Mesenchymal stem cell (in vitro differentiated cells and primary cell): ENCODE data around the gene SUGP1.

ENCODE experiments used
- DNase-seq: peaks from one replicate; pipeline ENCODE4 v3.0.0-alpha.2; 2013
- H2AFZ ChIP-seq: one replicate; pipeline ENCODE4 v1.6.1; 2013; ENCODE audit warnings: low read depth, mild to moderate bottlenecking, control low read depth, inconsistent platforms, low read length, moderate library complexity
- H2AK5ac ChIP-seq: 2 replicates; pipeline ENCODE4 v1.6.1; 2013; ENCODE audit warnings: low read length, moderate library complexity, mild to moderate bottlenecking, inconsistent platforms; ENCODE audit not compliant: severe bottlenecking
- H2BK120ac ChIP-seq: one replicate; pipeline ENCODE4 v1.6.1; 2013; ENCODE audit warnings: low read depth, mild to moderate bottlenecking, inconsistent platforms, low read length, moderate library complexity
- H2BK12ac ChIP-seq, 2 experiments: one replicate each; pipeline ENCODE4 v1.6.1; 2013; ENCODE audit warnings: inconsistent platforms in 2 of 2, low read length in 2 of 2, mild to moderate bottlenecking in 2 of 2, moderate library complexity in 2 of 2, control low read depth in 1 of 2
- H2BK15ac ChIP-seq: one replicate; pipeline ENCODE4 v1.6.1; 2013; ENCODE audit warnings: mild to moderate bottlenecking, low read depth, inconsistent platforms; ENCODE audit not compliant: poor library complexity, severe bottlenecking
- H2BK5ac ChIP-seq: 2 replicates; pipeline ENCODE4 v1.6.1; 2013; ENCODE audit warnings: low read depth, mild to moderate bottlenecking, low read length, control low read depth, inconsistent platforms; ENCODE audit not compliant: poor library complexity, severe bottlenecking
- H3K14ac ChIP-seq, 2 experiments: one replicate each; pipeline ENCODE4 v1.6.1; 2013; ENCODE audit warnings: inconsistent platforms in 2 of 2, low read length in 2 of 2, control low read depth in 1 of 2, mild to moderate bottlenecking in 1 of 2, moderate library complexity in 1 of 2
- H3K18ac ChIP-seq, 2 experiments: one replicate each; pipeline ENCODE4 v1.6.1; 2013; ENCODE audit warnings: inconsistent platforms in 2 of 2, low read length in 2 of 2, control low read depth in 1 of 2, low read depth in 1 of 2, mild to moderate bottlenecking in 1 of 2
- H3K23ac ChIP-seq, 2 experiments: one replicate each; pipeline ENCODE4 v1.6.1; 2013; ENCODE audit warnings: inconsistent platforms in 2 of 2, low read length in 2 of 2, mild to moderate bottlenecking in 2 of 2, moderate library complexity in 2 of 2, control low read depth in 1 of 2
- H3K27ac ChIP-seq: 2 replicates; pipeline ENCODE4 v1.5.1; 2013; ENCODE audit warnings: mild to moderate bottlenecking, moderate library complexity, low read length, control low read depth, inconsistent platforms; ENCODE audit not compliant: poor library complexity, severe bottlenecking
- H3K27me3 ChIP-seq, 2 experiments: 2 replicates each; pipeline versions ENCODE4 v1.6.1 to v1.7.0; 2013; ENCODE audit warnings: low read length in 2 of 2, mild to moderate bottlenecking in 2 of 2, moderate library complexity in 2 of 2, control low read depth in 1 of 2, inconsistent platforms in 1 of 2; ENCODE audit not compliant: control insufficient read depth in 1 of 2, insufficient read depth in 1 of 2
- H3K36me3 ChIP-seq, 2 experiments: 2 replicates each; pipeline versions ENCODE4 v1.6.1 to v1.7.0; 2013; ENCODE audit warnings: low read length in 2 of 2, control low read depth in 1 of 2, inconsistent platforms in 1 of 2, low read depth in 1 of 2, mild to moderate bottlenecking in 1 of 2; ENCODE audit not compliant: insufficient read depth in 2 of 2, control insufficient read depth in 1 of 2
- H3K4ac ChIP-seq, 2 experiments: one replicate each; pipeline ENCODE4 v1.6.1; 2013; ENCODE audit warnings: inconsistent platforms in 2 of 2, low read length in 2 of 2, mild to moderate bottlenecking in 2 of 2, moderate library complexity in 2 of 2, control low read depth in 1 of 2, low read depth in 1 of 2
- H3K4me1 ChIP-seq: 2 replicates; pipeline ENCODE4 v1.6.1; 2013; ENCODE audit warnings: low read depth, low read length, control low read depth; ENCODE audit not compliant: control insufficient read depth, insufficient read depth
- H3K4me2 ChIP-seq: 2 replicates; pipeline ENCODE4 v1.6.1; 2013; ENCODE audit warnings: low read length, mild to moderate bottlenecking, inconsistent platforms; ENCODE audit not compliant: poor library complexity, severe bottlenecking
- H3K4me3 ChIP-seq, 2 experiments: 2 replicates each; pipeline versions ENCODE4 v1.5.1 to v1.7.0; 2013; ENCODE audit warnings: low read length in 2 of 2, mild to moderate bottlenecking in 2 of 2, control low read depth in 1 of 2, low read depth in 1 of 2; ENCODE audit not compliant: insufficient read depth in 1 of 2
- H3K79me1 ChIP-seq: replicated peaks from 2 replicates; pipeline ENCODE4 v1.6.1; 2013; ENCODE audit warnings: mild to moderate bottlenecking, control low read depth, low read length, inconsistent platforms; ENCODE audit not compliant: poor library complexity, severe bottlenecking
- H3K9ac ChIP-seq: 2 replicates; pipeline ENCODE4 v1.7.0; 2013; ENCODE audit warnings: mild to moderate bottlenecking, low read length, moderate library complexity
- H3K9me3 ChIP-seq: 2 replicates; pipeline ENCODE4 v1.7.0; 2013; ENCODE audit warnings: mild to moderate bottlenecking, low read length; ENCODE audit not compliant: control insufficient read depth
- H4K8ac ChIP-seq: one replicate; pipeline ENCODE4 v1.6.1; 2013; ENCODE audit warnings: inconsistent platforms, mild to moderate bottlenecking, low read length, moderate library complexity
- H4K91ac ChIP-seq: one replicate; pipeline ENCODE4 v1.6.1; 2013; ENCODE audit warnings: mild to moderate bottlenecking, low read length, inconsistent platforms
- WGBS: methylation state at CpG from one replicate; pipeline ENCODE4 v1.1.7; 2013; ENCODE audit warnings: mixed read lengths; 5-methylcytosine and 5-hydroxymethylcytosine counted together

The SUGP1 gene

DNA sequence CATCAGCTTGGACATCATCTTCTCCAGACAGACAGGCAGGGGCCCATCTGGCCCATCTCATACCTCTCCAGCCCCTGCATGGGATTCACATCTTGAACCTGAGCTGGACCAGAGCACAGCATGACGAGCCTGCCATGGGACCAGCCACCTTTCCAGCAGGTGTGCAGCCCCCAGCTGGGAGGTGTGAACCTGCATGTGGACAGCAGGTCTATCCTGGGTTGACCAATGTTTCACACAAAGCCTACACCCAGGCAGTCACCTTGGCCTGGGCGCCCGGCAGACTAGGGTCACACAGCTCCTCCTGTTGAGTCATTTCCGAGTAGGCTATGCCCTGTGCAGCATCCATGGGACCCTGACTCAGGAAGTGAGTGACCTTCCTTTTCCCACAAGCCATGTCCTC, 41.8 kb upstream of the SUGP1 start:
- peaks cover 3% of the 10 kb centered on the region for H3K4me1 ChIP-seq
- H3K27ac ChIP-seq: no peak overlapping the region
- H2BK12ac ChIP-seq: no peak overlapping the region
- no peak overlapping the region for H2AFZ ChIP-seq
- H4K8ac ChIP-seq: no peak overlapping the region
- no peak overlapping the region for H3K4me3 ChIP-seq
- peaks cover 15 to 16% of the 10 kb centered on the region in 2 experiments for H3K36me3 ChIP-seq
- H2BK15ac ChIP-seq: no peak overlapping the region
- no peak overlapping the region for H3K18ac ChIP-seq
- no peak overlapping the region for H3K9ac ChIP-seq
- DNase-seq: no peak
- H3K27me3 ChIP-seq: no peaks in the 10 kb centered on the region
- WGBS: 76% methylated on average over 4 of the region's 4 CpGs
- no peak overlapping the region for H2AK5ac ChIP-seq
- H3K14ac ChIP-seq: no peak overlapping the region
- no peak overlapping the region for H4K91ac ChIP-seq
- no peak overlapping the region for H2BK120ac ChIP-seq
- H3K79me1 ChIP-seq: no peaks in the 10 kb centered on the region
- H2BK5ac ChIP-seq: no peak overlapping the region
- no peaks in the 10 kb centered on the region for H3K9me3 ChIP-seq
- H3K23ac ChIP-seq: no peak overlapping the region
- no peak overlapping the region for H3K4ac ChIP-seq
- no peak overlapping the region for H3K4me2 ChIP-seq

DNA sequence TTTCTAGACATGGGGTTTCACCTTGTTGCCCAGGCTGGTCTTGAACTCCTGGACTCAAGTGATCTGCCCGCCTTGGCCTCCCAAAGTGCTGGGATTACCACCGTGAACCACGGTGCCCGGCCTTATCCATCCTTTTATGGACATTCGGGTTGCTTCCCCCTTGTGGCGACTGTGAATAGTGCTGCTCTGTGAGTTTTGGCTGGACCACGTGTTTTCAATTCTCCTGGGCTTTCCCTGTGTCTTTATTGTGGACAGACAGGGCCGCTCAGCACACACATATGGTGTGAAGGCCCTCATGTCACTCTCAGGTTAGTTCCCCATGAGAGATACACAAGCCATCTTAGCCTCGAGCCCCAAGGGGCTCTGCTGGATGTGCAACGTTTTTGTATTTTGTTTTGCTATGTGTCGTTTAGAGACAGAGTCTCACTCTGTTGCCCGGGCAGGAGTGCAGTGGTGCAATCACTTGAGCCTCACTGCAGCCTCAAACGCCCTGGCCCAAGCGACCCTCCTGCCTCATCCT, 40.8 kb upstream of the SUGP1 start:
- Histone ChIP-seq H4K91ac (no peak overlapping the region), H2AFZ (no peak overlapping the region), H3K79me1 (no peaks in the 10 kb centered on the region), H3K14ac (no peak overlapping the region), H3K4me2 (no peak overlapping the region), H3K23ac (no peak overlapping the region), H3K18ac (no peak overlapping the region), H3K27me3 (no peaks in the 10 kb centered on the region), H2BK5ac (no peak overlapping the region), H3K9ac (peak overlapping the region; percentile 53), H3K36me3 (peaks cover 25 to 26% of the 10 kb centered on the region in 2 experiments), H2BK120ac (no peak overlapping the region), H3K9me3 (no peaks in the 10 kb centered on the region), H2AK5ac (no peak overlapping the region), H3K4me3 (peak overlapping the region in 1 of 2 experiments; percentile 23), H3K27ac (no peak overlapping the region), H3K4me1 (no peaks in the 10 kb centered on the region), H2BK12ac (no peak overlapping the region), H4K8ac (no peak overlapping the region), H2BK15ac (no peak overlapping the region), H3K4ac (no peak overlapping the region)
- DNase-seq: peak; percentile 88
- 38% methylated on average over 14 of the region's 14 CpGs for WGBS

DNA sequence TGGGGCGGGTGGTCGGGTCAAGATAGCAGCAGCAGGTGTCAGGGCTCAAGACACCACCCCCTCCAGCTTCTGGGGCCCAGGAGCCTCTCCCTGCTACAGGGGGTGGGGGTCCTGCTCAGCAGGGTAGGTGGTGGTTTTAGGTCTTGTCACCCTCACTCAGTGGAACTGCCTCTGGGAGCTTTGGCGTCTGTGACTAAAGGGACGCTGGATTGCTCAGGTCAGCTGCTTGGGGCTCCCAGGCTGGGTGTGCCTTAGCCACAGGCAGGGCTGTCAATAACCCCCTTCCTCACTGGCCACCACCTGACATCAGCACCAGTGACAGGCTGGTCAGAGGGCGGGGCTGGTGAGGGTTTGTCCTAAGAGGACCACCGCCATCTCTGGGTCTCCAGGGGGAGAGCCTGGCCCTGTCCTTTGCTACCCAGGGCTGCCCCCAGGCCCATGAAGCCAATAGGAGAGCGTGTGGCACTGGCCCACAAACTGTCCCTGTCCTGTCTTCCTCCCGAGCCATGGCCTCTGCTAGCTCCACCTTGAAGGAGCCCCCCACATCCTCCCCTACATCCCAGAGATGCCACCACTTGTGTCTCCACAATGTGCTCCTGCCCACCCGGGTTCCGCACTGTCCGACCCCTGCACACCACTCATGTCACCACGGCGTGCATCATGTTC, 36.7 kb upstream of the SUGP1 start:
- H3K9me3 ChIP-seq: no peaks in the 10 kb centered on the region
- no peak overlapping the region for H4K91ac ChIP-seq
- no peak overlapping the region for H2AK5ac ChIP-seq
- no peaks in the 10 kb centered on the region for H3K4me1 ChIP-seq
- no peak for DNase-seq
- H3K79me1 ChIP-seq: peaks cover 6% of the 10 kb centered on the region
- no peak overlapping the region for H3K27ac ChIP-seq
- no peak overlapping the region for H3K4ac ChIP-seq
- peaks cover 66 to 67% of the 10 kb centered on the region in 2 experiments for H3K36me3 ChIP-seq
- H3K18ac ChIP-seq: no peak overlapping the region
- H3K4me2 ChIP-seq: no peak overlapping the region
- no peak overlapping the region for H3K9ac ChIP-seq
- H3K14ac ChIP-seq: no peak overlapping the region
- no peak overlapping the region for H2BK5ac ChIP-seq
- 96% methylated on average over 11 of the region's 13 CpGs for WGBS
- H2BK120ac ChIP-seq: no peak overlapping the region
- H3K4me3 ChIP-seq: no peak overlapping the region
- H2BK15ac ChIP-seq: no peak overlapping the region
- no peaks in the 10 kb centered on the region for H3K27me3 ChIP-seq
- H2AFZ ChIP-seq: no peak overlapping the region
- H3K23ac ChIP-seq: no peak overlapping the region
- no peak overlapping the region for H4K8ac ChIP-seq
- no peak overlapping the region for H2BK12ac ChIP-seq

DNA sequence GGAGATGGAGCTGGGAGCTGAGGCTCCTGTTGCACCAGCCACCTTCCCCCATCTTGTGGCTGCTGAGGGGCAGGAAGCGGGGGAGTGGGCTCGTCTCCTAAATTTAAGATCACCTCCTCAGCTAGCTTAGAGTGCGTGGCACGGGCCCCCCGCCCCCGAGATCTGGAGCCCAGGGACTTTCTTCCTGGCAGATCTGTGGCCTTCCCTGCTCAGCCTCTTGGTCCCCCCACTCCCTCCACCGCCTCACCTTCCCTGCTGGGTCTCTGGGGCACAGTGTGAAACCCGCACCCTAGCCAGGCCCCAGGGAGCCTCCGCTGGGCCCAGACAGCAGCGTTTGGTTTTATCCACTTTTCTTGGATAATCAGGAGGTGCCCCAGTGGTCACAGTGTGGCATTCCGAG, 36.2 kb upstream of the SUGP1 start:
- H3K9ac ChIP-seq: no peak overlapping the region
- no peaks in the 10 kb centered on the region for H3K9me3 ChIP-seq
- H2BK120ac ChIP-seq: no peak overlapping the region
- no peaks in the 10 kb centered on the region for H3K27me3 ChIP-seq
- H4K8ac ChIP-seq: no peak overlapping the region
- no peak overlapping the region for H3K27ac ChIP-seq
- H2BK5ac ChIP-seq: no peak overlapping the region
- no peak overlapping the region for H3K4me3 ChIP-seq
- no peak overlapping the region for H2BK15ac ChIP-seq
- H3K18ac ChIP-seq: no peak overlapping the region
- no peak overlapping the region for H3K23ac ChIP-seq
- H4K91ac ChIP-seq: no peak overlapping the region
- H2AK5ac ChIP-seq: no peak overlapping the region
- 95% methylated on average over 11 of the region's 11 CpGs for WGBS
- H3K79me1 ChIP-seq: peaks cover 6% of the 10 kb centered on the region
- no peak overlapping the region for H3K4ac ChIP-seq
- no peak for DNase-seq
- H3K4me1 ChIP-seq: no peaks in the 10 kb centered on the region
- H3K4me2 ChIP-seq: no peak overlapping the region
- H3K14ac ChIP-seq: no peak overlapping the region
- H2AFZ ChIP-seq: no peak overlapping the region
- peaks cover 66 to 71% of the 10 kb centered on the region in 2 experiments for H3K36me3 ChIP-seq
- H2BK12ac ChIP-seq: no peak overlapping the region
